ENCODE data around the gene SYT13.

The SYT13 gene

DNA sequence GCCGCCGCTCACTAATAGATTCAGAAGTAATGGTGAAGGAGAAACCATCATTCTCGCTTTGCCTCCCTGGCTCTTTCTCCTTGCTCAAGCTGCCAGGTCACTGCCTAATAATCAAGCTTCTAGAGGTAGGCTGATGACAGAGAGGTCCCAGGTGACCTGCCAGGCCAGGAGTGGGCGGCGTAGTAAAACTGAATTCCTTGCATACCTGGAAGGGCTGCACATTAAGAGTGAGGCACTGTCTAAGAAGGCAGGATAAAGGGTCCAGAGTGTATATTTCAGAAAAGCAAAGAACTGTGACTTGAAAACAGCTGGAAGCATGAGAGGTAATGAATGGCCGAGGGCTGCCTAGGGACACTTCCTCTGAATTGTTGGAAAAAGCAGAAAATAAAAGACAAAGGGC is 4.1 kb downstream of the SYT13 start:
- Histone ChIP-seq H3K27me3 (peaks cover 92% of the 10 kb centered on the region), H3K36me3 (no peaks in the 10 kb centered on the region), H3K4me1 (ENCODE audit: control insufficient read depth in 1 of 2, insufficient read depth in 1 of 2, low read depth in 1 of 2, low read length in 1 of 2) (no peaks in the 10 kb centered on the region), H3K4me3 (ENCODE audit: low read depth in 1 of 2, low read length in 1 of 2) (no peak overlapping the region), H3K9me3 (no peaks in the 10 kb centered on the region), H3K27ac (no peak overlapping the region)
- TF ChIP-seq, protein P1, sequence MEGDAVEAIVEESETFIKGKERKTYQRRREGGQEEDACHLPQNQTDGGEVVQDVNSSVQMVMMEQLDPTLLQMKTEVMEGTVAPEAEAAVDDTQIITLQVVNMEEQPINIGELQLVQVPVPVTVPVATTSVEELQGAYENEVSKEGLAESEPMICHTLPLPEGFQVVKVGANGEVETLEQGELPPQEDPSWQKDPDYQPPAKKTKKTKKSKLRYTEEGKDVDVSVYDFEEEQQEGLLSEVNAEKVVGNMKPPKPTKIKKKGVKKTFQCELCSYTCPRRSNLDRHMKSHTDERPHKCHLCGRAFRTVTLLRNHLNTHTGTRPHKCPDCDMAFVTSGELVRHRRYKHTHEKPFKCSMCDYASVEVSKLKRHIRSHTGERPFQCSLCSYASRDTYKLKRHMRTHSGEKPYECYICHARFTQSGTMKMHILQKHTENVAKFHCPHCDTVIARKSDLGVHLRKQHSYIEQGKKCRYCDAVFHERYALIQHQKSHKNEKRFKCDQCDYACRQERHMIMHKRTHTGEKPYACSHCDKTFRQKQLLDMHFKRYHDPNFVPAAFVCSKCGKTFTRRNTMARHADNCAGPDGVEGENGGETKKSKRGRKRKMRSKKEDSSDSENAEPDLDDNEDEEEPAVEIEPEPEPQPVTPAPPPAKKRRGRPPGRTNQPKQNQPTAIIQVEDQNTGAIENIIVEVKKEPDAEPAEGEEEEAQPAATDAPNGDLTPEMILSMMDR (IDR thresholded peaks at IDR 0.05): no peak

DNA sequence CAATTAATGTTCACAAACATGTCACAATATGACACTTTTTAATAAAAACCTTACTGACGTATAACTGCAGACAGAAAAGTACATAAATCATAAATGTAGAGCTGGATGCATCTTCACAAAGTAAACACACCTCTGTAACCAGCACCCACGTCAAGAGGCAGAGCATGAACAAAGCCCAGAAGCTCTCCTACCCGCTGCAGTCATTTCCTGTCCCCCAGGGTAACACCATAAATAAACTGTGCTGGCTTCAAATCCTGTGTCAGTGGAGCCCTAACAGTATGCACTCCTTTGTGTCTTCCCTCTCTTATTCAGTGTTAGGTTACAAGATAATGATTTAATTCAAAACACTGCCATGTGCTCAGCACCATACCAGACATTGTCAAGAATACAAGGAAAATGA is 5.7 kb downstream of the SYT13 start:
- TF ChIP-seq, protein P1 (IDR thresholded peaks at IDR 0.05): no peak
- Histone ChIP-seq H3K4me3 (ENCODE audit: low read depth in 1 of 2, low read length in 1 of 2) (no peak overlapping the region), H3K36me3 (no peaks in the 10 kb centered on the region), H3K9me3 (no peaks in the 10 kb centered on the region), H3K27me3 (peaks cover 87% of the 10 kb centered on the region), H3K4me1 (ENCODE audit: control insufficient read depth in 1 of 2, insufficient read depth in 1 of 2, low read depth in 1 of 2, low read length in 1 of 2) (no peaks in the 10 kb centered on the region), H3K27ac (no peak overlapping the region)

DNA sequence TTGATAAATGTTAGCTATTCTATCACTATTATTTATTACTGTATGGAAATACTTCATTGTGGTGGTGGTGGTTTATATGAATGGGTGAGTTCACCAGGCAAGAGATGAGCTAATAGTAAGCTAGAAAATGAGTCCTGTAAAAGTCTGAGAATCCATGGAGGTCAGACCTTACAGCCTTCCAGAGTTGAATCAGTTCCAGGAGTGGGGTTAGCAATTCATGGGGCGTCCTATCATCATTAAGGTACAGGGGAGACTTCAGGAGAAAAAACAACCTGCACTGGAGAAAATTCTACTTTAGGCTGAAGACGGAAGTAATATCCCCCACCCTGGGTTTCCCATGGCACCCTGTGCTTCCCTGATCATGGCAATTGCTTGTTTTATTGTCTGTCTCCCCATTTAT is 6.5 kb downstream of the SYT13 start:
- no peak overlapping the region for H3K27ac ChIP-seq
- H3K4me1 ChIP-seq (ENCODE audit: control insufficient read depth in 1 of 2, insufficient read depth in 1 of 2, low read depth in 1 of 2, low read length in 1 of 2): no peaks in the 10 kb centered on the region
- no peak overlapping the region for H3K4me3 ChIP-seq (ENCODE audit: low read depth in 1 of 2, low read length in 1 of 2)
- TF ChIP-seq, protein P1 (IDR thresholded peaks at IDR 0.05): no peak
- no peaks in the 10 kb centered on the region for H3K36me3 ChIP-seq
- H3K9me3 ChIP-seq: no peaks in the 10 kb centered on the region
- H3K27me3 ChIP-seq: peaks cover 87% of the 10 kb centered on the region

DNA sequence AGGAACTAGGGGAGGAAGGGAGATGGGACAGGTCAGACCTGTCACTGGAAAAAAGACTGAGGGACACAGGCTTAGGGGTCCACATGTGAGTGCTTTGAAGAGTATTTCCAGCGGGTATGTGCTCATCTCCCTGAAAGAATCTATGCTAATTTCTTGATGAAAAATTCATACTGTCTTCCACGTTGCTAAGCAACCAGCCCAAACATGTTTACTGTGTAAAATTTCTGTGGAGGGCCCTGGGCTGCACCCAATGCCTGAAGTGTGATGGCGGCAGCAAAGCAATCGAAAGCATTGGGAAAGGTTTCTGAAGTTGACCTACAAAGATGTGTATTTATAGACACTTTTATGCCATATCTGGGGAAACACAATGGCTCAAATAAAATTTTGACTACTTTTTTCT is 7.4 kb downstream of the SYT13 start:
- TF ChIP-seq, protein P1 (IDR thresholded peaks at IDR 0.05): no peak
- H3K4me3 ChIP-seq (ENCODE audit: low read depth in 1 of 2, low read length in 1 of 2): no peak overlapping the region

DNA sequence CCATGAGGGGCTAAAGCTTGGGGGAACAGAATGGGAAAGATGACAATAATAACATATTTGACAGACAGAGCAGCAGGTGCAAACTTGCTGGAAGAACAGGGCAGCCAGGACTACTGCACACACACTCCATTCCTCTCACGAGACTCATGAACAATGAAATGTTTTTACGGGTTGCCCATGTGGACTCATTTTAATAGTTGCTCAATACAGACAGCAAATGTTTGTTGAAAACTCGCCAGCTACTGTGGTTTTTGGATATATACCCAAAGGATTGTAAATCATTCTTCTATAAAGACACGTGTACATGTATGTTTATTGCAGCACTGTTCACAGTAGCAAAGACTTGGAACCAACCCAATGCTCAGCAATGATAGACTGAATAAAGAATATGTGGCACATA is 10.3 kb downstream of the SYT13 start:
- Histone ChIP-seq H3K36me3 (no peaks in the 10 kb centered on the region), H3K4me3 (ENCODE audit: low read depth in 1 of 2, low read length in 1 of 2) (no peak overlapping the region), H3K9me3 (no peaks in the 10 kb centered on the region), H3K27ac (no peak overlapping the region), H3K27me3 (peaks cover 88% of the 10 kb centered on the region), H3K4me1 (ENCODE audit: control insufficient read depth in 1 of 2, insufficient read depth in 1 of 2, low read depth in 1 of 2, low read length in 1 of 2) (no peaks in the 10 kb centered on the region)
- TF ChIP-seq, protein P1 (IDR thresholded peaks at IDR 0.05): no peak

More for the DNA sequence above, 7.4 kb downstream of the SYT13 start:
- H3K27me3 ChIP-seq: peaks cover 87% of the 10 kb centered on the region
- no peaks in the 10 kb centered on the region for H3K4me1 ChIP-seq (ENCODE audit: control insufficient read depth in 1 of 2, insufficient read depth in 1 of 2, low read depth in 1 of 2, low read length in 1 of 2)
- H3K36me3 ChIP-seq: no peaks in the 10 kb centered on the region
- no peaks in the 10 kb centered on the region for H3K9me3 ChIP-seq
- no peak overlapping the region for H3K27ac ChIP-seq

DNA sequence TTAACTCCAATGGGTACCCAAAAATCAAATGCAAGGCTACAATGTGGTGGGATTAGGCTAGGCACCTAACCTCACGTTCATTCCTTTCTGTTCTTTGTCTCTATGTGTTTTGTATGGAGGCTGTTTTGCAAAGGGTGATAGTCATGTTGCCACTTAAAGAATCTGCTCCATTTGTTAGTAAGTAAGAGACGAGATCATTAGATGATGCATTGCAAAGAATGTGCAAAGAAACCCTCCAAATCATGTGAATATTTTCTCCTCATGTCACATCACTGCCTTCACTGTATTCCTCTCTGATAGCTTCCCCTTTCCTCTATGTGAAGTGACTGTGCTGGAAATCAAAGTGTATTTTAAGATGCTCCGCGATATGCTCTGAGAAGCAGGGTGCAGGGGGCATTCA is 11.9 kb downstream of the SYT13 start:
- H3K4me3 ChIP-seq (ENCODE audit: low read depth in 1 of 2, low read length in 1 of 2): no peak overlapping the region
- H3K36me3 ChIP-seq: no peaks in the 10 kb centered on the region
- TF ChIP-seq, protein P1 (IDR thresholded peaks at IDR 0.05): no peak
- H3K27ac ChIP-seq: no peak overlapping the region
- H3K9me3 ChIP-seq: no peaks in the 10 kb centered on the region
- no peaks in the 10 kb centered on the region for H3K4me1 ChIP-seq (ENCODE audit: control insufficient read depth in 1 of 2, insufficient read depth in 1 of 2, low read depth in 1 of 2, low read length in 1 of 2)
- peaks cover 92% of the 10 kb centered on the region for H3K27me3 ChIP-seq
